Endothelial cell of umbilical vein (primary cell): Measurements from ENCODE around the gene CSNK1D. TPM values are rescaled to one million over a fixed set of nuclear protein-coding genes. Genes with fewer than 3 reads are reported as not detected.

ENCODE experiments used
- BruUV-seq: library from RNA; stranded (reverse); fragments of 400-500 nt; replicated peaks from 2 replicates; lab custom pipeline; 2021; lab: Mats Ljungman, UMichigan
- CTCF ChIA-PET: fragments of 300-600, 350-600 bp; sonication (Branson Sonifier 250); formaldehyde crosslinking; loops from one replicate; lab custom pipeline; 2021; ENCODE audit warnings: antibody characterized with exemption, inconsistent platforms; lab: Charles Lee
- POLR2A ChIA-PET: fragments of 300-600, 350-600 bp; sonication (Branson Sonifier 250); formaldehyde crosslinking; loops from one replicate; lab custom pipeline; 2021; ENCODE audit warnings: antibody characterized with exemption, inconsistent platforms; lab: Charles Lee
- DNase-seq: peaks from one replicate; pipeline ENCODE4 v3.0.0-alpha.2; 2011; ENCODE audit warnings: low read depth, low spot score
- FAIRE-seq: peaks from 2 replicates; lab custom pipeline; 2011; peaks lifted over from hg19 to GRCh38; lab: Jason Lieb, UNC
- H2AFZ ChIP-seq: 2 replicates; pipeline ENCODE4 v1.6.0; 2012; ENCODE audit warnings: low read depth, low read length, control low read depth, inconsistent platforms
- H3K27ac ChIP-seq: 2 replicates; pipeline ENCODE4 v1.5.1; 2011; ENCODE audit warnings: low read depth, mild to moderate bottlenecking, control low read depth, low read length, moderate library complexity; ENCODE audit not compliant: insufficient read depth
- H3K27me3 ChIP-seq, 2 experiments: 2 replicates each; pipeline versions ENCODE4 v1.6.0 to v1.6.1; 2011; ENCODE audit warnings: low read length in 2 of 2, mixed read lengths in 1 of 2; ENCODE audit not compliant: control insufficient read depth in 2 of 2, insufficient read depth in 2 of 2
- H3K36me3 ChIP-seq, 2 experiments: 2 replicates in 1 of 2; 3 replicates in 1 of 2; pipeline ENCODE4 v1.5.1; 2011; ENCODE audit warnings: low read length in 2 of 2, mild to moderate bottlenecking in 1 of 2, moderate library complexity in 1 of 2; ENCODE audit not compliant: control insufficient read depth in 2 of 2, insufficient read depth in 2 of 2; ENCODE audit errors: extremely low read depth in 1 of 2
- H3K4me1 ChIP-seq: 3 replicates; pipeline ENCODE4 v1.5.1; 2011; ENCODE audit warnings: mild to moderate bottlenecking, low read length; ENCODE audit not compliant: control insufficient read depth, insufficient read depth; ENCODE audit errors: extremely low read depth
- H3K4me2 ChIP-seq: 2 replicates; pipeline ENCODE4 v1.6.1; 2011; ENCODE audit warnings: low read length, control low read depth, mixed read lengths; ENCODE audit not compliant: insufficient read depth
- H3K4me3 ChIP-seq, 3 experiments: fragments of 200-600 bp in 1 of 3; sonication (generic), shearing (Covaris generic) in 1 of 3; replicated peaks in 1 of 3; 2 replicates each; pipeline ENCODE4 v1.5.1; 2011 to 2016; ENCODE audit warnings: control low read depth in 3 of 3, low read length in 3 of 3, mild to moderate bottlenecking in 2 of 3, inconsistent platforms in 1 of 3, low read depth in 1 of 3, moderate library complexity in 1 of 3; ENCODE audit not compliant: insufficient read depth in 1 of 3
- H3K79me2 ChIP-seq: 2 replicates; pipeline ENCODE4 v1.6.0; 2012; ENCODE audit warnings: low read length, inconsistent platforms; ENCODE audit not compliant: control insufficient read depth, insufficient read depth
- H3K9ac ChIP-seq: replicated peaks from 2 replicates; pipeline ENCODE3; 2011; ENCODE audit warnings: low read length, control low read depth; ENCODE audit not compliant: insufficient read depth; ENCODE audit errors: extremely low read depth
- H3K9me1 ChIP-seq: replicated peaks from 3 replicates; pipeline ENCODE4 v1.6.0; 2011; ENCODE audit warnings: mild to moderate bottlenecking, low read length; ENCODE audit not compliant: control insufficient read depth, insufficient read depth; ENCODE audit errors: extremely low read depth
- H3K9me3 ChIP-seq: replicated peaks from 2 replicates; pipeline ENCODE4 v1.5.1; 2012; ENCODE audit warnings: low read length, inconsistent platforms; ENCODE audit not compliant: control insufficient read depth, insufficient read depth
- H4K20me1 ChIP-seq: replicated peaks from 2 replicates; pipeline ENCODE3; 2011; ENCODE audit warnings: mild to moderate bottlenecking, low read length; ENCODE audit not compliant: control insufficient read depth, insufficient read depth; ENCODE audit errors: extremely low read depth
- EZH2 ChIP-seq: IDR thresholded peaks from 2 replicates; pipeline ENCODE4 v1.6.1; 2012; ENCODE audit warnings: borderline replicate concordance, low read depth, mild to moderate bottlenecking, moderate library complexity, low read length, inconsistent platforms; ENCODE audit not compliant: severe bottlenecking
- FOS ChIP-seq: IDR thresholded peaks from 2 replicates; pipeline ENCODE4 v1.6.1; 2011; ENCODE audit warnings: mild to moderate bottlenecking, low read length, moderate library complexity, borderline replicate concordance; ENCODE audit not compliant: insufficient read depth
- GATA2 ChIP-seq: IDR thresholded peaks from 2 replicates; pipeline ENCODE4 v1.7.0; 2011; ENCODE audit warnings: low read depth, mild to moderate bottlenecking, moderate library complexity, mixed read lengths, low read length; ENCODE audit not compliant: insufficient read length, insufficient read depth
- JUN ChIP-seq: IDR thresholded peaks from 2 replicates; pipeline ENCODE4 v1.6.1; 2011; ENCODE audit warnings: borderline replicate concordance, low read depth; ENCODE audit not compliant: insufficient read length, insufficient read depth
- dilution Hi-C: fragments of 300-500 bp; cut with MboI; formaldehyde crosslinking; loops from one replicate; pipeline ENCODE4 v1.15.0; 2019; ENCODE audit warnings: low sequenced_read_pairs; ENCODE audit not compliant: extremely low pct_ligation_motif_present
- intact Hi-C: fragments of 100-400 bp; cut with micrococcal nuclease; formaldehyde crosslinking; loops from one replicate; pipeline ENCODE4 v1.10.0; 2022
- polyA plus RNA-seq, 4 experiments: library from polyadenylated mRNA; depleted of rRNA in 3 of 4; stranded (reverse) in 3 of 4; unstranded in 1 of 4; fragments of >200 nt; gene quantifications; 2 replicates each; pipeline versions ENCODE4 v1.2.1 to v1.2.3, GENCODE V29; 2011 to 2012; ENCODE audit warnings: missing spikeins in 1 of 4
- total RNA-seq: library from RNA; stranded (reverse); gene quantifications from 2 replicates; pipeline ENCODE4 v1.2.3, GENCODE V29; 2021
- TF ChIP-seq, protein P1 (sequence below): IDR thresholded peaks from 2 replicates; pipeline ENCODE4 v1.6.1; 2011; ENCODE audit not compliant: insufficient read depth, insufficient read length

The CSNK1D gene
- total and polyA plus RNA-seq, 2 donors (not counting 3 experiments of a cell fraction or from before 2014, with no cell fraction given), result 127 to 155 TPM

DNA sequence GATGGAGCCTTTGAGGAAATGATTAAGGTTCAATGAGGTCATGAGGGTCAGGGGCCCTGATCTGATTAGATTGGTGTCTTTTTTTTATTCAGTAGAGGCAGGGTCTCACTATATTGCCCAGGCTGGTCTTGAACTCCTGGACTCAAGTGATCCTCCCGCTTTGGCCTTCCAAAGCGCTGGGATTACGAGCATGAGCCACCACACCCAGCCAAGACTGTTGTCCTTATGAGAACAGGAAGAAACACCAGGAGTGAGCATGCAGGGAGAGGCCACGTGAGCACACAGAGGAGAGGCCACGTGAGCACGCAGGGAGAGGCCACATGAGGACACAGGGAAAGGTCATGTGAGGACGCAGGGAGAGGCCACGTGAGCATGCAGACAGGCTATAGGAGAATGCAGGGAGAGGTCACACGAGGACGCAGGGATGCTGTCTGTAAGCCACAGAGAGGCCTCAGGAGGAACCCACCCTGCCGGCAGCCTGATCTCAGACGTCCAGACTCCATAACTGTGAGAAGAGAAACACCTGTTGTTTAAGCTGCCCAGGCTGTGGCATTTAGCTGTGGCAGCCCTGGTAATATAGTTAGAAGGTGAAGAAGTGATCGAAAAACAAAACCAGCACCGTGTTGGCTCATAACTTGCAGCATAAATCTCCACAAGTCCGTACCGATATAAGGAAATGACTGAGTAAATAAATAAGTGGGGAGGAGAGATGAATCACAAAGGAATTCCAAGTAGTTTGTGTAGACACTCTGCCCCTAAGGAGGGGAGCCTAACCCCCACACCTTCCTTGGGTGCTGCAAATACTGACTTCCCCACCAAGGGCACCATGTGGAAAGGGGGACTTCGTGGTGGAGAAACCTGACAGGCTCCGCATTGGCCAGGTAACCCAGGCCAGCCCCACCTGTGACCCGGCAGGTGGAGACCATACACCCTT, 14.6 kb upstream of the CSNK1D start:
- POLR2A ChIA-PET, result no interaction called here
- no peaks in the 10 kb centered on the region for H3K9me1 ChIP-seq
- peak overlapping the region; percentile 2 for H2AFZ ChIP-seq
- H3K79me2 ChIP-seq, result no peaks in the 10 kb centered on the region
- intact Hi-C loops (no loop called here), dilution Hi-C loops (no loop called here)
- no peaks in the 10 kb centered on the region for H3K9me3 ChIP-seq
- peak overlapping the region; percentile 47 for H3K4me2 ChIP-seq
- H3K9ac ChIP-seq, result no peak overlapping the region
- H4K20me1 ChIP-seq, result no peaks in the 10 kb centered on the region
- FAIRE-seq (peak; percentile 81), DNase-seq (peak; percentile 73)
- no peak overlapping the region for H3K4me3 ChIP-seq
- CTCF ChIA-PET, result no interaction called here
- no peaks in the 10 kb centered on the region for H3K27me3 ChIP-seq
- peak overlapping the region; percentile 46 for H3K27ac ChIP-seq
- TF ChIP-seq JUN (peak; percentile 46), GATA2 (no peak), FOS (peak; percentile 68), EZH2 (no peak)
- TF ChIP-seq, protein P1, sequence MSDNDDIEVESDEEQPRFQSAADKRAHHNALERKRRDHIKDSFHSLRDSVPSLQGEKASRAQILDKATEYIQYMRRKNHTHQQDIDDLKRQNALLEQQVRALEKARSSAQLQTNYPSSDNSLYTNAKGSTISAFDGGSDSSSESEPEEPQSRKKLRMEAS, result peak; percentile 79
- H3K36me3 ChIP-seq, result no peaks in the 10 kb centered on the region
- BruUV-seq, result no TSS peak
- H3K4me1 ChIP-seq, result peaks cover 15% of the 10 kb centered on the region
